HepG2 (cell line): ENCODE measurements around the gene ARHGEF39. TPM values are rescaled to one million over a fixed set of nuclear protein-coding genes. Genes with fewer than 3 reads are reported as not detected.

ENCODE experiments used
- CBX2 ChIP-seq, 2 experiments: fragments of 200-600 bp in 1 of 2; sonication (generic); formaldehyde crosslinking in 1 of 2; IDR thresholded peaks; 2 replicates each; pipeline versions ENCODE4 v1.7.0 to v1.8.1; 2018 to 2022; ENCODE audit warnings: low read depth in 2 of 2, low read length in 1 of 2, mild to moderate bottlenecking in 1 of 2, missing genetic modification reagents in 1 of 2
- MIER3 ChIP-seq: IDR thresholded peaks from 2 replicates; pipeline ENCODE4 v1.6.1; 2016; ENCODE audit warnings: missing compliant biosample characterization, borderline replicate concordance
- MTF2 ChIP-seq: sonication (generic); formaldehyde crosslinking; IDR thresholded peaks from 2 replicates; pipeline ENCODE4 v1.5.0; 2020; ENCODE audit warnings: missing genetic modification reagents, borderline replicate concordance
- MZF1 ChIP-seq: sonication (generic); formaldehyde crosslinking; IDR thresholded peaks from 2 replicates; pipeline ENCODE4 v1.8.1; 2023; ENCODE audit warnings: mild to moderate bottlenecking, missing genetic modification reagents, borderline replicate concordance
- RARG ChIP-seq: sonication (generic); formaldehyde crosslinking; IDR thresholded peaks from 2 replicates; pipeline ENCODE4 v1.4.0; 2020; ENCODE audit warnings: low read depth, mild to moderate bottlenecking, missing genetic modification reagents
- SOX5 ChIP-seq: IDR thresholded peaks from 2 replicates; pipeline ENCODE4 v1.6.1; 2016; ENCODE audit warnings: borderline replicate concordance
- TAF15 ChIP-seq: fragments of 200-400 bp; formaldehyde crosslinking; IDR thresholded peaks from one replicate; pipeline ENCODE4 v1.6.1; 2018; ENCODE audit warnings: mild to moderate bottlenecking, low read depth, low read length; ENCODE audit not compliant: poor library complexity, severe bottlenecking
- ZFP82 ChIP-seq: sonication (generic); formaldehyde crosslinking; IDR thresholded peaks from 2 replicates; pipeline ENCODE4 v1.5.1; 2020; ENCODE audit warnings: mild to moderate bottlenecking, missing genetic modification reagents, borderline replicate concordance
- ZNF232 ChIP-seq: sonication (generic); formaldehyde crosslinking; IDR thresholded peaks from 2 replicates; pipeline ENCODE4 v1.4.0; 2020; ENCODE audit warnings: missing genetic modification reagents, borderline replicate concordance
- ZNF235 ChIP-seq: sonication (generic); formaldehyde crosslinking; IDR thresholded peaks from 2 replicates; pipeline ENCODE4 v1.8.1; 2023; ENCODE audit warnings: mild to moderate bottlenecking, missing genetic modification reagents, borderline replicate concordance
- ZNF317 ChIP-seq: sonication (generic); formaldehyde crosslinking; IDR thresholded peaks from 2 replicates; pipeline ENCODE4 v1.5.0; 2020; ENCODE audit warnings: mild to moderate bottlenecking, missing genetic modification reagents
- ZNF891 ChIP-seq: sonication (generic); formaldehyde crosslinking; IDR thresholded peaks from 2 replicates; pipeline ENCODE4 v1.5.0; 2020; ENCODE audit warnings: mild to moderate bottlenecking, missing genetic modification reagents
- polyA plus RNA-seq, 8 experiments: library from polyadenylated mRNA; depleted of rRNA in 3 of 8; stranded (reverse) in 7 of 8; unstranded in 1 of 8; fragments of >200 nt; fragmentation: Illumina TruSeq in 4 of 8; extraction: Trizol in 4 of 8; gene quantifications; 2 replicates each; pipeline versions ENCODE4 v1.2.1 to v1.2.3, GENCODE V29; 2011 to 2016; ENCODE audit warnings: low read depth in 4 of 8, missing spikeins in 1 of 8, mixed read lengths in 1 of 8; ENCODE audit not compliant: insufficient read depth in 1 of 8
- total RNA-seq, 5 experiments: library from RNA; depleted of rRNA; stranded (reverse); fragments of >200 nt; fragmentation: Illumina TruSeq; extraction: Trizol; gene quantifications; 2 replicates each; pipeline ENCODE4 v1.2.3, GENCODE V29; 2016; ENCODE audit warnings: low read depth in 1 of 5
- TF ChIP-seq, protein P1 (sequence below): sonication (generic); formaldehyde crosslinking; IDR thresholded peaks from 2 replicates; pipeline ENCODE4 v1.8.0; 2022; ENCODE audit warnings: missing genetic modification reagents, low read depth, mild to moderate bottlenecking, borderline replicate concordance
- TF ChIP-seq, protein P2 (sequence below): sonication (generic); formaldehyde crosslinking; IDR thresholded peaks from 2 replicates; pipeline ENCODE4 v1.8.1; 2023; ENCODE audit warnings: missing genetic modification reagents, inconsistent platforms, borderline replicate concordance
- TF ChIP-seq, protein P3 (sequence below): IDR thresholded peaks from 2 replicates; pipeline ENCODE4 v1.6.1; 2016; ENCODE audit warnings: low read depth
- TF ChIP-seq, protein P4 (sequence below): sonication (generic); formaldehyde crosslinking; IDR thresholded peaks from 2 replicates; pipeline ENCODE4 v1.4.0; 2020; ENCODE audit warnings: missing genetic modification reagents, borderline replicate concordance
- TF ChIP-seq, protein P5 (sequence below): sonication (generic); formaldehyde crosslinking; IDR thresholded peaks from 2 replicates; pipeline ENCODE4 v1.4.0; 2020; ENCODE audit warnings: low read depth, missing genetic modification reagents

Gene ARHGEF39
- total and polyA plus RNA-seq, 2 of the 13 experiments (the other 11 are each of a cell fraction or from before 2014, with no cell fraction given) = 11.2 to 12.3 TPM

DNA sequence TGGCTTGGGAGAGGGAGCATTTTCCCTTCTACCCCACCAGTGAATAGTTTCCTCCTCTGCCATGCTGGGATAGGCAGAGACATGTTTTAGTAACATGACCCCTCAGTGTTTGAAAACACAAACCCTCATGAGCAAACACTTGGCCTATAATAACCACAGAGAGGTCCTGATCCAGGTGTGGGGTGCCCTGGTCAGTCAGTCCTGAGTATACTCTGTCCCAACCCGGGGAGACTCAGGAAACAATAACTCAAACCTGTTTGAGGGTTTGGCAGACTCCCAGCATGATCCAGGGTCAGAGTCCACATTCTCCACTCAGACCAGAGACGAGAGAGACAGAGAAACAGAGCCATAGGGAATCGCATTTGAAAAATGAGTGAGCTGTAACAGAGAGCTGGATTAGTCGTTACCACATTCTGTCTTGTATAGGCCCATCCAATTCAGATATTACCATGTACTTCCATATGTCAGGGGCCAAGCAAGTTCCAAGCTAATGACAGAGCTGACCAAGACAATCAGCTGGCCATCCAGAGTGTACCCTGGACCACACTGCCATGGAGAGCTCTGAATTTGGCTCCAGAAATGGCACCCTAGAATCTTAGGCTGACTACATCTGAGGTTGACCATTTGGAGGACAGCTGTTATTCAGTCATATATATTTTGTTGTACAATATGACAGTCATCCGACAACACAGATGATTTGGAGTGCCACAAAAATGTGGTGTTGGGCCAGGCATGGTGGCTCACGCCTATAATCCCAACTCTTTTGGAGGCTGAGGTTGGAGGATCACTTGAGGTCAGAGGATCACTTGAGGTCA is 4.5 kb upstream of the ARHGEF39 start (continued):
- no peak for TF ChIP-seq MZF1 (CRISPR knock-in tag)
- TF ChIP-seq CBX2 (IDR thresholded peaks at IDR 0.05; ENCODE audit: low read depth, low read length) = no peak
- no peak for TF ChIP-seq CBX2 (CRISPR knock-in tag; IDR thresholded peaks at IDR 0.05; ENCODE audit: low read depth)
- no peak for TF ChIP-seq ZNF891 (CRISPR knock-in tag)
- TF ChIP-seq, protein P1, sequence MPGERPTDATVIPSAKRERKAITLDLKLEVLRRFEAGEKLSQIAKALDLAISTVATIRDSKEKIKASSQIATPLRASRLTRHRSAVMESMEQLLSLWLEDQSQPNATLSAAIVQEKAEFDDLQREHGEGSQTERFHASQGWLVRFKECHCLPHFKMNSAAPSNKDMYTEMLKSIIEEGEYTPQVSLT (CRISPR knock-in tag) = no peak
- no peak for TF ChIP-seq ZNF235 (CRISPR knock-in tag)
- no peak for TF ChIP-seq TAF15
- TF ChIP-seq ZNF317 (CRISPR knock-in tag) = 0 out of 2 replicates have a peak, but pooled peaks have one; percentile 20
- TF ChIP-seq, protein P2, sequence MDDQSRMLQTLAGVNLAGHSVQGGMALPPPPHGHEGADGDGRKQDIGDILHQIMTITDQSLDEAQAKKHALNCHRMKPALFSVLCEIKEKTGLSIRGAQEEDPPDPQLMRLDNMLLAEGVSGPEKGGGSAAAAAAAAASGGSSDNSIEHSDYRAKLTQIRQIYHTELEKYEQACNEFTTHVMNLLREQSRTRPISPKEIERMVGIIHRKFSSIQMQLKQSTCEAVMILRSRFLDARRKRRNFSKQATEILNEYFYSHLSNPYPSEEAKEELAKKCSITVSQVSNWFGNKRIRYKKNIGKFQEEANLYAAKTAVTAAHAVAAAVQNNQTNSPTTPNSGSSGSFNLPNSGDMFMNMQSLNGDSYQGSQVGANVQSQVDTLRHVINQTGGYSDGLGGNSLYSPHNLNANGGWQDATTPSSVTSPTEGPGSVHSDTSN (CRISPR knock-in tag) = no peak
- TF ChIP-seq, protein P3, sequence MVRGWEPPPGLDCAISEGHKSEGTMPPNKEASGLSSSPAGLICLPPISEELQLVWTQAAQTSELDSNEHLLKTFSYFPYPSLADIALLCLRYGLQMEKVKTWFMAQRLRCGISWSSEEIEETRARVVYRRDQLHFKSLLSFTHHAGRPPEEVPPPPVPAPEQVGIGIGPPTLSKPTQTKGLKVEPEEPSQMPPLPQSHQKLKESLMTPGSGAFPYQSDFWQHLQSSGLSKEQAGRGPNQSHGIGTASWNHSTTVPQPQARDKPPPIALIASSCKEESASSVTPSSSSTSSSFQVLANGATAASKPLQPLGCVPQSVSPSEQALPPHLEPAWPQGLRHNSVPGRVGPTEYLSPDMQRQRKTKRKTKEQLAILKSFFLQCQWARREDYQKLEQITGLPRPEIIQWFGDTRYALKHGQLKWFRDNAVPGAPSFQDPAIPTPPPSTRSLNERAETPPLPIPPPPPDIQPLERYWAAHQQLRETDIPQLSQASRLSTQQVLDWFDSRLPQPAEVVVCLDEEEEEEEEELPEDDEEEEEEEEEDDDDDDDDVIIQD (CRISPR knock-in tag) = peak; percentile 51; the same call in 1 of the 2 replicates
- TF ChIP-seq MIER3 (CRISPR knock-in tag) = no peak; the same call in 1 of the 2 replicates
- no peak for TF ChIP-seq MTF2
- peak; percentile 82 for TF ChIP-seq SOX5
- TF ChIP-seq ZNF232 (CRISPR knock-in tag) = no peak
- TF ChIP-seq, protein P4, sequence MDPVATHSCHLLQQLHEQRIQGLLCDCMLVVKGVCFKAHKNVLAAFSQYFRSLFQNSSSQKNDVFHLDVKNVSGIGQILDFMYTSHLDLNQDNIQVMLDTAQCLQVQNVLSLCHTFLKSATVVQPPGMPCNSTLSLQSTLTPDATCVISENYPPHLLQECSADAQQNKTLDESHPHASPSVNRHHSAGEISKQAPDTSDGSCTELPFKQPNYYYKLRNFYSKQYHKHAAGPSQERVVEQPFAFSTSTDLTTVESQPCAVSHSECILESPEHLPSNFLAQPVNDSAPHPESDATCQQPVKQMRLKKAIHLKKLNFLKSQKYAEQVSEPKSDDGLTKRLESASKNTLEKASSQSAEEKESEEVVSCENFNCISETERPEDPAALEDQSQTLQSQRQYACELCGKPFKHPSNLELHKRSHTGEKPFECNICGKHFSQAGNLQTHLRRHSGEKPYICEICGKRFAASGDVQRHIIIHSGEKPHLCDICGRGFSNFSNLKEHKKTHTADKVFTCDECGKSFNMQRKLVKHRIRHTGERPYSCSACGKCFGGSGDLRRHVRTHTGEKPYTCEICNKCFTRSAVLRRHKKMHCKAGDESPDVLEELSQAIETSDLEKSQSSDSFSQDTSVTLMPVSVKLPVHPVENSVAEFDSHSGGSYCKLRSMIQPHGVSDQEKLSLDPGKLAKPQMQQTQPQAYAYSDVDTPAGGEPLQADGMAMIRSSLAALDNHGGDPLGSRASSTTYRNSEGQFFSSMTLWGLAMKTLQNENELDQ = no peak
- no peak for TF ChIP-seq ZFP82
- TF ChIP-seq RARG = no peak
- TF ChIP-seq, protein P5, sequence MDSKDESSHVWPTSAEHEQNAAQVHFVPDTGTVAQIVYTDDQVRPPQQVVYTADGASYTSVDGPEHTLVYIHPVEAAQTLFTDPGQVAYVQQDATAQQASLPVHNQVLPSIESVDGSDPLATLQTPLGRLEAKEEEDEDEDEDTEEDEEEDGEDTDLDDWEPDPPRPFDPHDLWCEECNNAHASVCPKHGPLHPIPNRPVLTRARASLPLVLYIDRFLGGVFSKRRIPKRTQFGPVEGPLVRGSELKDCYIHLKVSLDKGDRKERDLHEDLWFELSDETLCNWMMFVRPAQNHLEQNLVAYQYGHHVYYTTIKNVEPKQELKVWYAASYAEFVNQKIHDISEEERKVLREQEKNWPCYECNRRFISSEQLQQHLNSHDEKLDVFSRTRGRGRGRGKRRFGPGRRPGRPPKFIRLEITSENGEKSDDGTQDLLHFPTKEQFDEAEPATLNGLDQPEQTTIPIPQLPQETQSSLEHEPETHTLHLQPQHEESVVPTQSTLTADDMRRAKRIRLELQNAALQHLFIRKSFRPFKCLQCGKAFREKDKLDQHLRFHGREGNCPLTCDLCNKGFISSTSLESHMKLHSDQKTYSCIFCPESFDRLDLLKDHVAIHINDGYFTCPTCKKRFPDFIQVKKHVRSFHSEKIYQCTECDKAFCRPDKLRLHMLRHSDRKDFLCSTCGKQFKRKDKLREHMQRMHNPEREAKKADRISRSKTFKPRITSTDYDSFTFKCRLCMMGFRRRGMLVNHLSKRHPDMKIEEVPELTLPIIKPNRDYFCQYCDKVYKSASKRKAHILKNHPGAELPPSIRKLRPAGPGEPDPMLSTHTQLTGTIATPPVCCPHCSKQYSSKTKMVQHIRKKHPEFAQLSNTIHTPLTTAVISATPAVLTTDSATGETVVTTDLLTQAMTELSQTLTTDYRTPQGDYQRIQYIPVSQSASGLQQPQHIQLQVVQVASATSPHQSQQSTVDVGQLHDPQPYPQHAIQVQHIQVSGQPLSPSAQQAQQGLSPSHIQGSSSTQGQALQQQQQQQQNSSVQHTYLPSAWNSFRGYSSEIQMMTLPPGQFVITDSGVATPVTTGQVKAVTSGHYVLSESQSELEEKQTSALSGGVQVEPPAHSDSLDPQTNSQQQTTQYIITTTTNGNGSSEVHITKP = peak; percentile 75
